OCI-LY7 (cell line): ENCODE results near the gene PLCD4.

ENCODE experiments used
- EZH2phosphoT487 ChIP-seq: fragments of 200-600 bp; sonication (generic); IDR thresholded peaks from 2 replicates; pipeline ENCODE4 v1.6.1; 2018; ENCODE audit warnings: low read depth, borderline replicate concordance, mild to moderate bottlenecking, mixed run types, antibody characterized with exemption, low read length, moderate library complexity, mixed read lengths
- TF ChIP-seq, protein P1 (sequence below): fragments of 200-600 bp; sonication (generic); conservative IDR thresholded peaks from 2 replicates; pipeline ENCODE4 v1.5.1; 2014; ENCODE audit warnings: mild to moderate bottlenecking, antibody characterized with exemption, low read length, moderate library complexity, mixed read lengths

DNA sequence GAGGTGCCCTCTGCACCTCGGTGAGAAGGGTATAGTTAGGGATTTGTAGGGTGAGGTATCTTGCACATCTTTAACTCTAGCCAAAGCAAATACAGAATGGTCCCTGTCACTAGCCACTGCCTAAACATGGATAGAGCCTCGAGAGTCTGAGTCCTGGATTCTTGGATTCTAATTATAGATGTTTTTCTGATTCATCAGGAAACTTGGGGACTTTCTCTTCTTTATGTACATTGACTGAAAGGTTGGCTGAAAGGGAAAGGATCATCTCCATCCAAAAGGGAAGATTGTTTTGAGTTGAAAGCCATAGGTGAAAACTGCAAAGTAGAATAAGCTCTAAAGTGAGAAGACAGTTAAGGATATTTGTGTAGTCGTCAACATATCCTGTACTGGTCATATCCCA is 72.4 kb downstream of the PLCD4 start:
- TF ChIP-seq EZH2phosphoT487 = no peak
- TF ChIP-seq, protein P1, sequence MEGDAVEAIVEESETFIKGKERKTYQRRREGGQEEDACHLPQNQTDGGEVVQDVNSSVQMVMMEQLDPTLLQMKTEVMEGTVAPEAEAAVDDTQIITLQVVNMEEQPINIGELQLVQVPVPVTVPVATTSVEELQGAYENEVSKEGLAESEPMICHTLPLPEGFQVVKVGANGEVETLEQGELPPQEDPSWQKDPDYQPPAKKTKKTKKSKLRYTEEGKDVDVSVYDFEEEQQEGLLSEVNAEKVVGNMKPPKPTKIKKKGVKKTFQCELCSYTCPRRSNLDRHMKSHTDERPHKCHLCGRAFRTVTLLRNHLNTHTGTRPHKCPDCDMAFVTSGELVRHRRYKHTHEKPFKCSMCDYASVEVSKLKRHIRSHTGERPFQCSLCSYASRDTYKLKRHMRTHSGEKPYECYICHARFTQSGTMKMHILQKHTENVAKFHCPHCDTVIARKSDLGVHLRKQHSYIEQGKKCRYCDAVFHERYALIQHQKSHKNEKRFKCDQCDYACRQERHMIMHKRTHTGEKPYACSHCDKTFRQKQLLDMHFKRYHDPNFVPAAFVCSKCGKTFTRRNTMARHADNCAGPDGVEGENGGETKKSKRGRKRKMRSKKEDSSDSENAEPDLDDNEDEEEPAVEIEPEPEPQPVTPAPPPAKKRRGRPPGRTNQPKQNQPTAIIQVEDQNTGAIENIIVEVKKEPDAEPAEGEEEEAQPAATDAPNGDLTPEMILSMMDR = no peak
